OCI-LY1 (cell line): ENCODE data around the gene MCFD2.

Experiments used
- H2AFZ ChIP-seq: fragments of 200-600 bp; sonication (generic), shearing (Covaris generic); 2 replicates; pipeline ENCODE4 v1.6.0; 2014; ENCODE audit warnings: antibody characterized with exemption, mild to moderate bottlenecking, low read length
- H3F3A ChIP-seq: fragments of 200-600 bp; sonication (generic), shearing (Covaris generic); 2 replicates; pipeline ENCODE4 v1.6.0; 2014; ENCODE audit warnings: mild to moderate bottlenecking, antibody characterized with exemption, low read length, moderate library complexity; ENCODE audit not compliant: insufficient read depth
- H3K27ac ChIP-seq: fragments of 200-600 bp; sonication (generic); 2 replicates; pipeline ENCODE4 v1.5.1; 2014; ENCODE audit warnings: low read length, mixed run types, mild to moderate bottlenecking, low read depth; ENCODE audit not compliant: poor library complexity, severe bottlenecking
- H3K27me3 ChIP-seq: fragments of 200-600 bp; sonication (generic); 2 replicates; pipeline ENCODE4 v1.6.0; 2014; ENCODE audit warnings: antibody characterized with exemption, mild to moderate bottlenecking, low read length, moderate library complexity; ENCODE audit not compliant: insufficient read depth
- H3K36me3 ChIP-seq: fragments of 200-600 bp; sonication (generic); 2 replicates; pipeline ENCODE4 v1.6.1; 2014; ENCODE audit warnings: mild to moderate bottlenecking, antibody characterized with exemption, low read length, moderate library complexity, mixed read lengths; ENCODE audit not compliant: insufficient read depth
- H3K4me1 ChIP-seq: fragments of 200-600 bp; sonication (generic); 2 replicates; pipeline ENCODE4 v1.5.1; 2014; ENCODE audit warnings: mild to moderate bottlenecking, low read length, moderate library complexity; ENCODE audit not compliant: insufficient read depth, severe bottlenecking
- H3K4me2 ChIP-seq: fragments of 200-600 bp; sonication (generic), shearing (Covaris generic); 2 replicates; pipeline ENCODE4 v1.6.1; 2014; ENCODE audit warnings: low read length
- H3K4me3 ChIP-seq: fragments of 200-600 bp; sonication (generic); 2 replicates; pipeline ENCODE4 v1.5.1; 2014; ENCODE audit warnings: low read length, low read depth, mild to moderate bottlenecking, mixed read lengths; ENCODE audit not compliant: poor library complexity, severe bottlenecking
- H3K79me2 ChIP-seq: fragments of 200-600 bp; shearing (Covaris generic); 2 replicates; pipeline ENCODE4 v1.6.1; 2016; ENCODE audit warnings: mixed run types, low read length, mixed read lengths; ENCODE audit not compliant: insufficient read depth
- H3K9ac ChIP-seq: fragments of 200-600 bp; sonication (generic), shearing (Covaris generic); 2 replicates; pipeline ENCODE4 v1.6.1; 2014; ENCODE audit warnings: mild to moderate bottlenecking, low read length, mixed read lengths
- H3K9me2 ChIP-seq: fragments of 200-600 bp; sonication (generic), shearing (Covaris generic); 2 replicates; pipeline ENCODE4 v1.6.1; 2014; ENCODE audit warnings: low read depth, mild to moderate bottlenecking, low read length, mixed read lengths
- H3K9me3 ChIP-seq: fragments of 200-600 bp; shearing (Covaris generic); 2 replicates; pipeline ENCODE4 v1.6.1; 2014; ENCODE audit warnings: low read length, mixed read lengths
- H4K20me1 ChIP-seq: fragments of 200-600 bp; sonication (generic), shearing (Covaris generic); 2 replicates; pipeline ENCODE4 v1.6.0; 2016; ENCODE audit warnings: mild to moderate bottlenecking, low read length; ENCODE audit not compliant: insufficient read depth
- CTCF ChIP-seq: fragments of 200-600 bp; sonication (generic), shearing (Covaris generic); IDR thresholded peaks from 2 replicates; pipeline ENCODE4 v1.5.1; 2017; ENCODE audit warnings: mild to moderate bottlenecking, antibody characterized with exemption, low read length, moderate library complexity, mixed read lengths
- EZH2 ChIP-seq: fragments of 200-600 bp; sonication (generic), shearing (Covaris generic); IDR thresholded peaks from 2 replicates; pipeline ENCODE4 v1.8.0; 2017; ENCODE audit warnings: borderline replicate concordance, mixed run types, mild to moderate bottlenecking, antibody characterized with exemption, low read length, moderate library complexity, mixed read lengths

The MCFD2 gene

GRCh38 chr2:46917628-46918027 is 2.0 kb upstream of the MCFD2 start:
- Histone ChIP-seq H3K9me2 (no peaks in the 10 kb centered on the region), H3K27ac (peak overlapping the region; percentile 90), H3F3A (no peaks in the 10 kb centered on the region; the same call in 1 of the 2 replicates), H3K9me3 (no peaks in the 10 kb centered on the region), H3K79me2 (peaks cover 47% of the 10 kb centered on the region), H3K4me1 (peaks cover 79% of the 10 kb centered on the region), H3K36me3 (peaks cover 11% of the 10 kb centered on the region), H3K4me3 (peak overlapping the region; percentile 92), H3K9ac (peak overlapping the region; percentile 98), H3K27me3 (no peaks in the 10 kb centered on the region), H4K20me1 (no peaks in the 10 kb centered on the region), H3K4me2 (peak overlapping the region; percentile 99), H2AFZ (no peak overlapping the region)
- TF ChIP-seq CTCF = no peak
- TF ChIP-seq EZH2 = no peak

- Histone ChIP-seq H3K9me2 (no peaks in the 10 kb centered on the region), H3F3A (no peaks in the 10 kb centered on the region; the same call in 1 of the 2 replicates), H3K36me3 (peaks cover 15% of the 10 kb centered on the region), H3K4me2 (peak overlapping the region; percentile 99), H3K27me3 (no peaks in the 10 kb centered on the region), H3K4me3 (peak overlapping the region; percentile 92), H3K9ac (peak overlapping the region; percentile 98), H3K4me1 (peaks cover 63% of the 10 kb centered on the region), H3K9me3 (no peaks in the 10 kb centered on the region), H3K79me2 (peaks cover 46% of the 10 kb centered on the region), H3K27ac (peak overlapping the region; percentile 90), H4K20me1 (no peaks in the 10 kb centered on the region), H2AFZ (no peak overlapping the region)
- TF ChIP-seq CTCF (no peak), EZH2 (no peak)
These were observed 415 bp upstream of the MCFD2 start for GRCh38 chr2:46915811-46916630.

GRCh38 chr2:46914578-46915230 is 902 bp downstream of the MCFD2 start:
- peak overlapping the region; percentile 92 for H3K4me3 ChIP-seq
- no peaks in the 10 kb centered on the region for H3K27me3 ChIP-seq
- H3K4me2 ChIP-seq = peak overlapping the region; percentile 99
- H4K20me1 ChIP-seq = no peaks in the 10 kb centered on the region
- H3K9me3 ChIP-seq = no peaks in the 10 kb centered on the region
- peak overlapping the region; percentile 55 for H3K27ac ChIP-seq
- peak overlapping the region; percentile 98 for H3K9ac ChIP-seq
- no peak overlapping the region for H2AFZ ChIP-seq
- peaks cover 26% of the 10 kb centered on the region for H3K36me3 ChIP-seq
- H3K9me2 ChIP-seq = no peaks in the 10 kb centered on the region
- no peaks in the 10 kb centered on the region; the same call in 1 of the 2 replicates for H3F3A ChIP-seq
- H3K79me2 ChIP-seq = peaks cover 41% of the 10 kb centered on the region
- no peak for TF ChIP-seq EZH2
- no peak for TF ChIP-seq CTCF
- H3K4me1 ChIP-seq = peaks cover 50% of the 10 kb centered on the region
